DOHH2 (cell line): ENCODE data around the gene SPIRE1.

Source experiments
- H3F3A ChIP-seq: fragments of 200-600 bp; sonication (generic), shearing (Covaris generic); 2 replicates; pipeline ENCODE4 v1.6.0; 2016; ENCODE audit warnings: antibody characterized with exemption, mild to moderate bottlenecking; ENCODE audit not compliant: control insufficient read depth, insufficient read depth
- H3K27ac ChIP-seq: fragments of 200-600 bp; sonication (generic); 2 replicates; pipeline ENCODE4 v1.5.1; 2014; ENCODE audit warnings: low read depth, mild to moderate bottlenecking, low read length, moderate library complexity
- H3K27me3 ChIP-seq: fragments of 200-600 bp; sonication (generic); 2 replicates; pipeline ENCODE4 v1.6.1; 2014; ENCODE audit warnings: mild to moderate bottlenecking, low read length, mixed read lengths; ENCODE audit not compliant: control insufficient read depth
- H3K36me3 ChIP-seq: fragments of 200-600 bp; sonication (generic); 2 replicates; pipeline ENCODE4 v1.6.1; 2014; ENCODE audit warnings: mild to moderate bottlenecking, low read length, moderate library complexity, mixed read lengths; ENCODE audit not compliant: control insufficient read depth
- H3K4me1 ChIP-seq: fragments of 200-600 bp; sonication (generic); 2 replicates; pipeline ENCODE4 v1.6.1; 2014; ENCODE audit warnings: mild to moderate bottlenecking, low read length, mixed read lengths; ENCODE audit not compliant: control insufficient read depth
- H3K4me2 ChIP-seq: fragments of 200-600 bp; sonication (generic); 2 replicates; pipeline ENCODE4 v1.6.0; 2014; ENCODE audit warnings: mild to moderate bottlenecking, low read length, moderate library complexity
- H3K4me3 ChIP-seq: fragments of 200-600 bp; sonication (generic); 2 replicates; pipeline ENCODE4 v1.5.1; 2014; ENCODE audit warnings: mild to moderate bottlenecking, low read length, mixed read lengths
- H3K79me2 ChIP-seq: fragments of 200-600 bp; sonication (generic); 2 replicates; pipeline ENCODE4 v1.6.1; 2014; ENCODE audit warnings: mild to moderate bottlenecking, low read length, mixed read lengths; ENCODE audit not compliant: control insufficient read depth
- H3K9me2 ChIP-seq: fragments of 200-600 bp; sonication (generic); replicated peaks from 2 replicates; pipeline ENCODE4 v1.6.1; 2014; ENCODE audit warnings: mild to moderate bottlenecking, low read length, mixed read lengths; ENCODE audit not compliant: control insufficient read depth
- H3K9me3 ChIP-seq: fragments of 200-600 bp; sonication (generic); 2 replicates; pipeline ENCODE4 v1.6.1; 2014; ENCODE audit warnings: antibody characterized with exemption, low read length, mixed read lengths; ENCODE audit not compliant: control insufficient read depth, insufficient read depth
- H4K20me1 ChIP-seq: fragments of 200-600 bp; sonication (generic); 2 replicates; pipeline ENCODE4 v1.6.0; 2014; ENCODE audit warnings: low read depth, mild to moderate bottlenecking, antibody characterized with exemption, low read length, moderate library complexity; ENCODE audit not compliant: control insufficient read depth, insufficient read depth
- CTCF ChIP-seq: fragments of 200-600 bp; sonication (generic); IDR thresholded peaks from one replicate; pipeline ENCODE4 v1.5.1; 2014; ENCODE audit warnings: antibody characterized with exemption, mild to moderate bottlenecking, low read depth, low read length; ENCODE audit not compliant: poor library complexity, severe bottlenecking
- EZH2phosphoT487 ChIP-seq: fragments of 200-600 bp; sonication (generic); IDR thresholded peaks from 2 replicates; pipeline ENCODE4 v1.6.1; 2017; ENCODE audit warnings: borderline replicate concordance, mild to moderate bottlenecking, antibody characterized with exemption, low read length, moderate library complexity, mixed read lengths

SPIRE1 gene

DNA sequence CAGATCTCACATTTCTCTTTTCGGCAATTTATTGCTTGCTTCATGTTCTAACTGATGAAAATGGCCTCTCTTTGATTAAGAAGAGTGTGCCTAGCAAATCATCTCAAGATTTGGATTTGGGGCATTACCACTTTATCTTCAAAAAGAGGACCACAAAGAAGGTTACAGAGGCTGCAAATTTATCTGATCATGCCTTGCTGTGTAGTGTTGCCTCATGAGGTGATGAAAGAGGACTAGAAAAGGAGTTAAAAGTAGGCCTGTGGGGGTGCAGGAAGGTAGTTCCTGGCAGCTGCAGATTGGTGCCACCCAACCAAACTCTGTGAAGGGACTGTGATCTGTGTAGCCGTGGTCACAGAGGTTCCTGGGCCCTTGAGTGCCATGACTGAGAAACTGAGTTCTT is 181.0 kb downstream of the SPIRE1 start:
- H3K36me3 ChIP-seq, result no peaks in the 10 kb centered on the region
- H3K27me3 ChIP-seq, result peaks cover 5% of the 10 kb centered on the region; the same call in 1 of the 2 replicates
- TF ChIP-seq CTCF (no peak), EZH2phosphoT487 (no peak)

DNA sequence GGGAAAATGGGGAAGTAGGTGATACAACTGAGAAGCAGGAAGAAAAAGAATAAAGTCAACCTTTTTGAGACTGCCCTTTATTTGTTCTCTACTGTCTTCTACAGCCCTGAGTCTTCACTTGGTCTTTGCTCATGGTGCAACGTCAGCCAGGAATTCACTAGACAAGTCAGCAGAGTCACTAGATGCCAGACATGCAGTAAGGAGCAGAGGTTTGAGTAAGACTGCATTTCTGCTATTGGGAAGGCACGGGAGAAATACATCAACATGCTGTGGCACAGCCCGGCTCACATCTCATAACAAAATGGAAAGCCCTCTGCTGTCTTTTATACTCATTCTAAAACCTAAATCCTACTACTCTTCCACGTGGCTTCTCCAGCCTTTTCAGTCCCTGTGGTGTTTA is 183.0 kb downstream of the SPIRE1 start:
- TF ChIP-seq EZH2phosphoT487, result no peak
- no peak for TF ChIP-seq CTCF
- Histone ChIP-seq H3K4me2 (no peak overlapping the region), H4K20me1 (no peaks in the 10 kb centered on the region)

More for the DNA sequence above, 181.0 kb downstream of the SPIRE1 start:
- Histone ChIP-seq H3K4me2 (no peak overlapping the region), H3F3A (no peaks in the 10 kb centered on the region), H3K4me1 (no peaks in the 10 kb centered on the region; the same call in 1 of the 2 replicates), H3K79me2 (no peaks in the 10 kb centered on the region), H3K27ac (no peak overlapping the region), H3K9me3 (no peaks in the 10 kb centered on the region), H4K20me1 (no peaks in the 10 kb centered on the region), H3K9me2 (no peaks in the 10 kb centered on the region), H3K4me3 (no peak overlapping the region)

DNA sequence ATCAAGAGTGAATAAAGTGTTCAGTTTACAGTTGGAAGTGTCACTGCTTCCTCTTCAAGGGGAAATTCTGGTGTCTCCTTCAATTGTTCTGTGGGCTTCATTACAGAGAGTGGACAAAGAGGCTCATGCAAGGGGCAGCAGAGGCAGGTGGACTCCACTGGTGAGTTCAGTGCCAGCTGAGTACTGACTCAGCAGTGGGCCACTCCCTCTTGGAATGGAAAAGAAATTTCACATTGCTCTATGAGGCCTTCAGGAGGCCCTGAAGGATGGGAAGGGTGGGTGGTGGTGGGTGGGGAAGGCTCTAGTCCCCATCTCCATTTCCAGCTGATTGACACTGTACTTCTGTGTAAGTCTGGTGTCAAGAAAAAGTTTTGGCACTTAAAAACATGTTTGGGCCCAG is 183.8 kb downstream of the SPIRE1 start:
- Histone ChIP-seq H3K9me2 (no peaks in the 10 kb centered on the region), H3K4me3 (no peak overlapping the region), H4K20me1 (no peaks in the 10 kb centered on the region), H3K27me3 (no peaks in the 10 kb centered on the region), H3K36me3 (no peaks in the 10 kb centered on the region), H3K27ac (no peak overlapping the region), H3F3A (no peaks in the 10 kb centered on the region), H3K4me2 (no peak overlapping the region), H3K9me3 (no peaks in the 10 kb centered on the region), H3K79me2 (no peaks in the 10 kb centered on the region), H3K4me1 (no peaks in the 10 kb centered on the region; the same call in 1 of the 2 replicates)
- TF ChIP-seq CTCF (no peak), EZH2phosphoT487 (no peak)

More for the DNA sequence above, 183.0 kb downstream of the SPIRE1 start:
- H3K4me3 ChIP-seq, result no peak overlapping the region
- H3F3A ChIP-seq, result no peaks in the 10 kb centered on the region
- no peaks in the 10 kb centered on the region for H3K79me2 ChIP-seq
- H3K36me3 ChIP-seq, result no peaks in the 10 kb centered on the region
- H3K27ac ChIP-seq, result no peak overlapping the region
- H3K9me3 ChIP-seq, result no peaks in the 10 kb centered on the region
- H3K9me2 ChIP-seq, result no peaks in the 10 kb centered on the region
- no peaks in the 10 kb centered on the region; the same call in 1 of the 2 replicates for H3K27me3 ChIP-seq
- H3K4me1 ChIP-seq, result no peaks in the 10 kb centered on the region; the same call in 1 of the 2 replicates
